HEK293T (cell line): ENCODE measurements around the gene CCDC150.

ENCODE experiments used
- ARNT ChIP-seq: fragments of 450-650 bp; IDR thresholded peaks from 2 replicates; pipeline ENCODE4 v1.6.1; 2017; ENCODE audit warnings: mild to moderate bottlenecking
- BHLHE40 ChIP-seq: fragments of 450-650 bp; IDR thresholded peaks from 2 replicates; pipeline ENCODE4 v1.6.1; 2016; ENCODE audit warnings: mild to moderate bottlenecking, moderate library complexity, borderline replicate concordance
- FOXK2 ChIP-seq: fragments of 450-650 bp; IDR thresholded peaks from 2 replicates; pipeline ENCODE4 v1.6.1; 2016; ENCODE audit warnings: mild to moderate bottlenecking
- FOXM1 ChIP-seq: fragments of 450-650 bp; IDR thresholded peaks from 2 replicates; pipeline ENCODE4 v1.6.1; 2017; ENCODE audit warnings: mild to moderate bottlenecking, borderline replicate concordance
- SUZ12 ChIP-seq: fragments of 450-650 bp; IDR thresholded peaks from 2 replicates; pipeline ENCODE4 v1.6.1; 2016; ENCODE audit warnings: mild to moderate bottlenecking
- TARDBP ChIP-seq: fragments of 450-650 bp; IDR thresholded peaks from 2 replicates; pipeline ENCODE4 v1.6.1; 2016
- ZNF384 ChIP-seq: fragments of 450-650 bp; IDR thresholded peaks from 2 replicates; pipeline ENCODE4 v1.6.1; 2016

DNA sequence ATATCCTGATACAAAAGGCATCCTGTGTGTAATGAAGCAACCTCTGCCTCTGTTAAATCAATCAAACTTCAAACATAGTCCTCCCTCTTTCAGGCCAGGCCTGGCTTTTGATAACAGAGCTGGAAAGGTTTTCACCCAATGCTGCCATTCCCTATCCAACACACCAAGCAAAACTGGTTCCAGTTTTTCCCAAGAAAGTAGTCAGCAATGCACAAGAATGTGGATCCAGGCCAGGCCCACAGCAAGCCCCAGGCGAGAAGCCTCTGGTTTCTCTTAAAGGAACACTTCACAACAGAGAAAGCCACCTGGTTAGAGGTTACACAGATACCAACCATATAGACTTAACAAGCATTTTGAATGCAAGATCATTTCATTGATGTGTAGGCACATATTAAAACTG is 49.2 kb upstream of the CCDC150 start:
- TF ChIP-seq SUZ12 (no peak), TARDBP (no peak), FOXK2 (no peak), FOXM1 (no peak), ARNT (no peak), ZNF384 (no peak), BHLHE40 (no peak)
